Coronary artery (tissue), 2 donors: ENCODE data around the gene CKMT2.

ENCODE experiments used
- DNase-seq: peaks from one replicate; pipeline ENCODE4 v3.0.0-alpha.2; 2017; ENCODE audit warnings: low spot score
- H3K27ac ChIP-seq, 2 donors: fragments of 200-600 bp; sonication (generic); one replicate each; pipeline ENCODE4 v1.5.1; 2016 to 2019
- H3K4me3 ChIP-seq: fragments of 200-600 bp; sonication (generic); 2 replicates; pipeline ENCODE4 v1.5.1; 2016; ENCODE audit warnings: mild to moderate bottlenecking, moderate library complexity
- TF ChIP-seq, protein P1 (sequence below): fragments of 200-600 bp; sonication (generic); IDR thresholded peaks from one replicate; pipeline ENCODE4 v1.5.1; 2019; ENCODE audit warnings: antibody characterized with exemption

Gene CKMT2

DNA sequence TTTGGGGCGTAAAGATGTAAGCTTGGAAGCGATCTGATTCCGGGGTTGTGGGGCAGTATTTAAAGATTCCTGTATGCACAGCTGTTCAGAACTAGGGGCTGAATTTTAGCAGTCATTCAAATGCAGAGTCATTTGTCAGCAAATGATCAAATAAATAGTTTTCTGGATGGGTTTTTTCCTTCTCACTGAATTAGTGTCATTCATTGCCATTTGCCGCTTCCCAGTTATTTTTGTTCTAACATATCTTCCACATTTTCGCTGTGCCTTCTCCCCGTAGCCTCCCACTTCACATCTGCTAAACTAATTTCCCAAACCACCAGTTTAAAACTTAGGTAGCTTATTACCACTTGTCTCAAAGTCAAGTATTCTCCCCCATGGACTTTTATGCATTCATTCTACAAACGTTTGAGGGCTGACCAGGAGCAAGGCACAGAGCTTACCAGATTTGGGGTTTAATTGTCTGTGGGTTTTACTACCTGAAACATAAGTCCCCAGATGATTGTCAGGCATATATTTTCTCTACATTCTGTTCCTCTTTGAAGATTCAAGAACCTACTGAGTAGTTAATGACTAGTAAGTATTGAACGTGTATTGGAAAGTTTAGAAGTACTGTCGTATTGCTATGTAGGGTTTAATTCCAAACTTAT lies 41.3 kb upstream of the CKMT2 start:
- DNase-seq, result no peak
- Histone ChIP-seq H3K4me3 (no peak overlapping the region), H3K27ac (no peak overlapping the region)
- TF ChIP-seq, protein P1, sequence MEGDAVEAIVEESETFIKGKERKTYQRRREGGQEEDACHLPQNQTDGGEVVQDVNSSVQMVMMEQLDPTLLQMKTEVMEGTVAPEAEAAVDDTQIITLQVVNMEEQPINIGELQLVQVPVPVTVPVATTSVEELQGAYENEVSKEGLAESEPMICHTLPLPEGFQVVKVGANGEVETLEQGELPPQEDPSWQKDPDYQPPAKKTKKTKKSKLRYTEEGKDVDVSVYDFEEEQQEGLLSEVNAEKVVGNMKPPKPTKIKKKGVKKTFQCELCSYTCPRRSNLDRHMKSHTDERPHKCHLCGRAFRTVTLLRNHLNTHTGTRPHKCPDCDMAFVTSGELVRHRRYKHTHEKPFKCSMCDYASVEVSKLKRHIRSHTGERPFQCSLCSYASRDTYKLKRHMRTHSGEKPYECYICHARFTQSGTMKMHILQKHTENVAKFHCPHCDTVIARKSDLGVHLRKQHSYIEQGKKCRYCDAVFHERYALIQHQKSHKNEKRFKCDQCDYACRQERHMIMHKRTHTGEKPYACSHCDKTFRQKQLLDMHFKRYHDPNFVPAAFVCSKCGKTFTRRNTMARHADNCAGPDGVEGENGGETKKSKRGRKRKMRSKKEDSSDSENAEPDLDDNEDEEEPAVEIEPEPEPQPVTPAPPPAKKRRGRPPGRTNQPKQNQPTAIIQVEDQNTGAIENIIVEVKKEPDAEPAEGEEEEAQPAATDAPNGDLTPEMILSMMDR, result no peak

DNA sequence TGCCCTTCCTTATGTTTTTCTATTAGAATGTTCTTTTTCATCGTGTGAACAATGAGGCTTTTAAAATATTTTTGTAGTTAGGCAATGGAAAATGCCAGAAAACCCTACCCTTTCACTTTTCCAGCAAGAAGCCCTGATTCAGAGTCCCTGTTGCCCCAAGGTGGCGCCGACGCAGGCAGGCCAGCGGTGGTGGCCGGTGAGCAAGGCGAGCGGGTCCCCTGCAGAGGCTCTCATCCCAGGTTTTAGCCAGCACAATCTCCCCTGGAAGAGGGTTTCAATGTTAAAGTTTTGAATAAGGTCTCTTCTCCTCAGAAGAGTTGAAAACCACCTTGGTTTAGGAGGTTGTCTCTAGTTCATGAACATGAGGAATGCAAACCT lies 40.8 kb upstream of the CKMT2 start:
- Histone ChIP-seq H3K27ac (no peak overlapping the region), H3K4me3 (no peak overlapping the region)
- TF ChIP-seq, protein P1, result no peak
- DNase-seq, result no peak

DNA sequence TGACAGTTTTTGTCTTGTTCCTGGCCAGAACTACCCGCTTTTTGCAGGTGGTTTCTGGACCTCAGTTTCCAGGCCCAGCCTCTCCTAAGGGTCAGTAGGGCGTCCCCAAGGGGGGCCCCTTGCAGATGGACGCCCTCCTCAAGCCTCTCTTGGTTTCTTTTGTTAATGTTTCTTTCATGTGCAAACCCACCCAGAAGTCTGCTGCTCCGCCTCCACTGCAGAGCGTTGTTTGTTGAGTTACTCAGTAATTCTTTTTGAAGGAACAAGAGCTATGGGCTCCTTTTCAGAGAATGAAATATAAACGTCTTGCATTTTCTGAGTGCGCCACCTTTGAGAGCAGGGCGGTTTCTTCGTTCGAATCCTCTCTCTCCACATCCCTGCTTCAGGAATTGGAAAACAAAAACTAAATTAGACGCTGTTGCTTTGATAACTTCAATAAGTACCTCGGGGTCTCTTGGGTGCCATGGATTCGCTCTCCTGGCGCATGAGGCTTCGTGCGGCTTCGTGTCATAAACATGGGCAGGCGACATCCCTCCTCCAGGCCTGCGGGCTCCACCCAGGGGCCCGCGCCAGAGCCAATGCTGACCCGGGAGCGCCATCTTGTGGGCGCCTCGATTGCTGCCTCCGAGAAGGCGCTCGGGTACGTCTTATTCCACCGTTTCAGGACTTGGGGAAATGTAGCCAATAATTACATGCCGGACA lies 38.3 kb upstream of the CKMT2 start:
- peak; percentile 80 for DNase-seq
- H3K4me3 ChIP-seq, result no peak overlapping the region
- no peak overlapping the region for H3K27ac ChIP-seq
- TF ChIP-seq, protein P1, result peak; percentile 87

DNA sequence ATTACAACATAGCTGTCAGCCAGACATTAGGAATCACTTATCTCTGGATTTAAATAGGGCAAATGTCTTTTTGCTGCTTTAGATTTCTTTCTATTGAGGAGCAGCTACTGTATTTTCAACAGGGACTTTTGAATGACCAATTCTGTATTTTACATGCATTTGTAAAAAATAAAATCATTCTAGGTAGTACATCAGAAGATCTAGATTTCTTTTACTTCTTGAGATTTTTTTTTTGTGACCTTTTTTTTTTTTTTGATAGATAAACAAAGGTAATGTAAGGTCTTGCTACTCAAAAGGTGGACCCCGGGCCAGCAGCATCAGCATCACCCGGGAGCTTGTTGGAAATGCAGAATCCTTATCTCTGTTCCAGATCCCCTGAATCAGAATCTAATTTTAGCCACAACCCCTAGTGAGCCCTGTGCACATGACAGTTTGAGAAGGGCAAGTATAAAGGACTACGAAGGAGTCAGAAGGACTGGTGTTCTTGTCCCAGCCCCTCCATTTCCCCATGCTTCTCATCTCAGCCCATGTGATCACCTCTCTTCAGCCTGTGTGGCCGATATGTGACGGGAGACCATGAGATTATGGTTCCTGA lies 37.7 kb upstream of the CKMT2 start:
- no peak overlapping the region for H3K27ac ChIP-seq
- no peak overlapping the region for H3K4me3 ChIP-seq
- TF ChIP-seq, protein P1, result no peak
- no peak for DNase-seq

DNA sequence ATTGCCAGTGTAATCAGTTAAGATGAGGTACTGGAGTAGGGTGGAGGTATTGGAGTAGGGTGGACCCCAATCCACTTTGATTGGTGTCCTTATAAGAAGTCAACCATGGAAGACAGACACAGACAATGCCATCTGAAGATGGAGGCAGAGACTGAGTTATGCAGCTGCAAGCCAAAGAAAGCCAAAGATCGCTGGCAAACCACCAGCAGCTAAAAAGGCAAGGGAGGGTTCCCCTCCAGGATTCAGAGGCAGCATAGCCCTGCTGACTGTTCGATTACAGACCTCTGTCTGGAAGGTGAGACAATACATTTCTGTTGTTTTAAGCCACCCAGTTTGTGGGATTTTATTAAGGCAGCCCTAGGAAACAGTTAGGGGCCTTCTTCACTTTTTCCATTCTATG lies 30.5 kb upstream of the CKMT2 start:
- TF ChIP-seq, protein P1, result no peak
- Histone ChIP-seq H3K27ac (no peak overlapping the region), H3K4me3 (no peak overlapping the region)
- DNase-seq, result no peak

DNA sequence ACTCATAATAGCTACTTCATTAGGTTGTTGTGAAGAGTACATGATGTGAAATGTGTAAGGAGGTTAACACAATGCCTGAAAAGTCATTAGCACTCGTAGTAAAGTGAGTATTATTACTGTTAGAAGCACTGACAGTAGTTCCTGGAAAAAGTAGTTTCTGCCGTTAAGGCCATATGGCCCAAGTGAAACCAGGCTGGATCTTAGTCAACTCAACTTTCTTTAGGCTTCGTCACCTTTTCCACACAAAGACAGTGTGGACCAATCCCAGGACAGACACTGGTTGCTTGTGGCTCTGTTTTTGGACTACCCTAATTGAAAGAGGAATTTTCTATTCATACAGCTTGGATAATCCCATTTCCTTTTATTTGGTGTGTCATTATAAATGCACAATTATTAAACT lies 29.4 kb upstream of the CKMT2 start:
- Histone ChIP-seq H3K27ac (no peak overlapping the region), H3K4me3 (no peak overlapping the region)
- DNase-seq, result no peak
- TF ChIP-seq, protein P1, result no peak

DNA sequence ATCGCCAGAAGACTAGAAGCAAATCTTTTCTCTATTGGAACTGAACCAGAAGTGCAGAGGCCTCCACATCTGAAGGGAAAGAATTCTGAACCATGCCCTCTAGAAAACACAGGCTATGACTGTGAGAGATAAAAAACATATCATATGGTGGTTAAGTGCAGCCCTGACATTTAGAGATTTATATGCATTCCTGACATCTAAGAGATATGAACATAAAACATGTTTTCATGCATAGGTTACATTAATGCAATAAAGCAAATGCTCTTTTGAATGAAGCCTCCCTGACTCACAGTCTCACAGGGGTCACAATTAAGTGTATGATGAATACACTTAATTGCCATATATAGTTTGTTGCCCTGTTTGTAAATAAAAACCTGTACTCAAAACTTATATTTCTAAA lies 28.9 kb upstream of the CKMT2 start:
- Histone ChIP-seq H3K27ac (no peak overlapping the region), H3K4me3 (no peak overlapping the region)
- TF ChIP-seq, protein P1, result no peak
- no peak for DNase-seq
